ENCODE data around the gene TMIGD2.
"Not testable (repeated sequence)": the region's sequence is repeated elsewhere in the genome, so short reads cannot be mapped to it uniquely, and the experiment has no call there.

TMIGD2 gene, protein sequence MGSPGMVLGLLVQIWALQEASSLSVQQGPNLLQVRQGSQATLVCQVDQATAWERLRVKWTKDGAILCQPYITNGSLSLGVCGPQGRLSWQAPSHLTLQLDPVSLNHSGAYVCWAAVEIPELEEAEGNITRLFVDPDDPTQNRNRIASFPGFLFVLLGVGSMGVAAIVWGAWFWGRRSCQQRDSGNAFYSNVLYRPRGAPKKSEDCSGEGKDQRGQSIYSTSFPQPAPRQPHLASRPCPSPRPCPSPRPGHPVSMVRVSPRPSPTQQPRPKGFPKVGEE

DNA sequence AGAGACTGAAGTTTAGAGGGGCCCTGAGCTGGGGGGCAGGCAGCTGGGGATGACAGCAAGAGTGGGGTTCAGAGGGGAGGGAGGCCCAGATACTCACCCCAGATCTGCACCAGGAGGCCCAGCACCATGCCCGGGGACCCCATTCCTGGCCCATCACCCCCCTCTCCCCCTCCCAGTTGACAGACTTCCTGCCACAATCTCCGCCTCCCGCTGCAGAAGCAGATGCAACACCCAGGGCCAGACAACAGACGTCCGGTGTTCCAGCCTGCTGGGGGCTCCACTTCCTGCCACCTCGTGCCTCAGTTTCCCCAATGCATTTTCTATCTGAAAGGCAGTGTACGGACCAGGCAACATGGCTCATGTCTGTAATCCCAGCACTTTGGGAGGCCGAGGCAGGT is at the start of gene TMIGD2:
Gene TMIGD2 (minus strand): TSS at position 147 of the 398 bp plus-strand sequence. CDS start 4 bp downstream, at position 143.
- DNase-seq = no peak

DNA sequence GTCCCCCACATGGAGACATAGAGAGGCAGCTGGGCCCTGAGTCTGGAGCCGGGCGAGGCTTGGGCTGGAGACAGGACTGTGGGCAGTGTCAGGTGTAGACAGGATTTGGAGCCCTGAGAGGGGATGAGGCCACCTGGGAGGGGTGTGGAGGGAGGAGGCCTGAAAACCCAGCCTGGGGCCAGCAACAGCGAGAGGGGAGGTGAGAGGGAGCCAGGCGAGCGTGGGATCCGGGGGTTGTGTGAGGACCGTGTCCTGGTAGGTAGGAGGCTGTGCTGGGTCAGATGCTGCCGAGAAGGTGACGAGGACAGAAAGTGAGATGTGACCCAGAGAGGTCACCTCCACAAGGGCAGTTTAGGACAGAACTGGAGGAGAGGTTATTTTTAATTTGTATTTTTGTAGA is 48.5 kb upstream of the TMIGD2 start:
- no peak for DNase-seq

DNA sequence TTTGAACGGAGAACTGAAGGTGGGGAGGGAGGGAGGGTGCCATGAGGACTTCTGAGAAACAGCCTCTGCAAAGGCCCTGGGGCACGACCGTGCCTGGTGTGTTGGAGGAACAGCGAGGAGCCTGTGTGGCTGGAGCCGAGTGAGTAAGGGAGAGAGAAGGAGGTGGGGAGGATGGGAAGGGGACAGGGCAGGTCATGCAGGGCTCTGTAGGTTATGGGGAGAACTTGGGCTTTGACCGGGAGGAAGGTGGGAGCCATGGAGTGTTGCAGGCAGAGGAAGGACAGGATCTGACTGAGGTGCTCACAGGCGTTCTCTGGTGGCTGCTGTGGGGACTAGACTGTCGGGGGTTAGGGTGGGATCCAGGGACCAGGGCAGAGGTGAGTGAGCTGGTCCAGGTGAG is 47.9 kb upstream of the TMIGD2 start:
- no peak for DNase-seq

DNA sequence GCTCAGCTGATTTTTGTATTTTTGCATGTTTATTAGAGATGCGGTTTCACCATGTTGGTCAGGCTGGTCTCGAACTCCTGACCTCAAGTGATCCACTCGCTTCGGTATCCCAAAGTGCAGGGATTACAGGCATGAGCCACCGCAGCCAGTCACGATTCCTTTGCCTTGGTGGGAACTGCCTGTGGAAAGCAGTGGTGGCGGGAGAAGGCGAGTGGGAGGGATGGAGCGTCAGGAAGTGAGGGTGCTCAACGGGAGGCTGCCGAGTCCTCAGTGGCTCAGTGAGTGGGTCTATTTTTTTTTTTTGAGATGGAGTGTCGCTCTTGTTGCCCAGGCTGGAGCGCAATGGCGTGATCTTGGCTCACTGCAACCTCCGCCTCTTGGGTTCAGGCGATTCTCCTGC is 47.0 kb upstream of the TMIGD2 start:
- not testable (repeated sequence) for DNase-seq

DNA sequence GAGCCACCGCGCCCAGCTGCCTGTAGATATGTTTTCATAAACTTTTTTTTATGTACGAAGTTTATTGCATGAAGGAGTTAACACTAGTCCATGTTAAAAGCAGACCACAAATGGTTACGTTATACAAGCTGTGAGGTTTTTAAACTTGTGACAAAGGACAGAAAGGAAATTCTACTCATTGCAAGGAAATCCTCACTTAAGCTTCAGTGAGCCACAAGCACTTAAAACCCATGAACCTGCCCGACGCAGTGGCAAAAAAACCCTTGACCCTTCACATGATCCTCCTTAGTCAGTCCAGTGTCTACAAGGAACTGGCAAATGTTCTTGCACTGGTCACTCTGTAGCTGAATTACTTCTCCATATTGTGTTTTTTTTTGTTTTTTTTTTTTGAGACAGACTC is 45.3 kb upstream of the TMIGD2 start:
- no peak for DNase-seq

DNA sequence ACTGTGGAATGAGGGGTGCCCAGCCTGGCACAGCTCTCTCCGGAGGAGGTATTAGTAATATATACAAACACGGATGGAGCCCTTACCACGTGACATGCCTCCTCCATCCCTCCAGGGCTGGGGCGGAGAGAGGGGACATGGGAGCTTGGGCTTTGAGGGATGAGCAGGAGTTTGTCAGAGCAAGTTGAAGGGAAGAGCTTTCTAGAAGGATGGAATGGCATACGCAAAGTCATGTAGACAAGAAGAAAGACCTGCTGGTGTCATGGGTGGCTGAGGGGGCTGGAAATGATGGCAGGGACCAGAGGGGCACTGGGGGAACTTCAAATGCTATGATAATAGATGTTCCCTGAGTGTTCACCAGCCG is 43.8 kb upstream of the TMIGD2 start:
- no peak for DNase-seq

DNA sequence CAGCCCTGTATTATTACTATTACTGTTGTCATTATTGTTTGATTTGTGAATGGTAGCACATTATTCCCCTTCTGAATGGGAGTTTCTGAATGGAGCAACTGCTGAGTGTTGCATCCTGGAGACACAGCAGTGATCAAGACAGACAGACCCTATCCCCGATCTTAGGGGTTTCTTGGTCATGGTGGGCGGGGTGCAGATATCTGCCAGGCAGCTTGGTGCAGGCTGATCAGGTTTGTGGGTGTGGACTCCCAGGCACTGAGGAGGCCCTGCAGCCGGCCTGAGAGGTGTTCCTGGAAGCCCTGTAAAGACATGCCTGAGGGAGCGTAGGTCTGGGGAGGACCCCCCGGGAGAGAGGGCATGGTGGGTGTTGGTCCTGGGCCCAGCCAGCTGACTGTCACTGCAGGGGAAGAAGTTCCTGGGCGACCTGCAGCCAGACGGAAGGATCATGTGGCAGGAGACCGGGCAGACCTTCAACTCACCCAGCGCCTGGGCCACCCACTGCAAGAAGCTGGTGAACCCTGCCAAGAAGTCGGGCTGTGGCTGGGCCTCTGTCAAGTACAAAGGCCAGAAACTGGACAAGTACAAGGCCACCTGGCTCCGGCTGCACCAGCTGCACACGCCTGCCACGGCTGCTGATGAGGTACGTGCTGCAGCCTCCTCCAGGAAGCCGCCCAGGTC is 43.3 kb upstream of the TMIGD2 start:
- no peak for DNase-seq

DNA sequence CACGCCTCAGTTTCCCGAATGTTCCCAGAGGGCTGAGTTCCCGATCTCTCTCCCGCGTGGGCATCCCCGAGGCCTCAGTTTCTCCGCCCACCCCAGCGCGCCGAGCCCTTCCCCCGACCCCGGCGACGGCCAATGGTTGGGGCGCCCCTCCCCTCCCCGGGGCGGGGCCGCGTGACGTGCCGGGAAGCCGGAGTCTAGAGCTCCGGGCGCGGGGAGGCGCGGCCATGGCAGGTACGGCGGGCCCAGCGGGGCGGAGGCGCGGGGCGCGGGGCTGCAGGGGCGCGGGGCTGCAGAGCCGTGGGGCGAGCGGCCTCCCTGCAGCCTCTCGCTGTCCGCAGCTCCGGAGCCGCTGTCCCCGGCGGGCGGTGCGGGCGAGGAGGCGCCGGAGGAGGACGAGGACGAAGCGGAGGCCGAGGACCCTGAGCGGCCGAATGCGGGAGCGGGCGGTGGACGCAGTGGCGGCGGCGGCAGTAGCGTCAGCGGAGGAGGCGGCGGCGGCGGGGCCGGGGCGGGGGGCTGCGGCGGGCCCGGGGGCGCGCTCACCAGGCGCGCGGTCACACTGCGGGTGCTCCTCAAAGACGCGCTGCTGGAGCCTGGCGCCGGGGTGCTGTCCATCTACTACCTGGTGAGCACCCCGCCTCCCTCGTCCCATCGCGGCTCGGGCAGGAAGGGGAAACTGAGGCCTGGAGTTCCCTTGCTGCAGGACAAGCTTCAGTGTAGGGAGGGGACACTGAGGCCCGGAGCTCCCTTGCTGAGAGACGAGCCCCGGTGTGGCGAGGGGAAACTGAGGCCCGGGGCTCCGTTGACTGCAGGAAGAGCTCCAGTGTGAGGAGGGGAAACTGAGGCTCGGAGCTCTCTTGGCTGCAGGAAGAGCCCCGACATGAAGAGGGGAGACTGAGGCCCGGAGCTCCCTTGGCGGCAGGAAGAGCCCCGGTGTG is 41.5 kb upstream of the TMIGD2 start, which contains the start of gene MPND:
Gene MPND (plus strand): TSS at position 193 of the 938 bp plus-strand sequence. CDS start 32 bp downstream, at position 225.
- no peak for DNase-seq

DNA sequence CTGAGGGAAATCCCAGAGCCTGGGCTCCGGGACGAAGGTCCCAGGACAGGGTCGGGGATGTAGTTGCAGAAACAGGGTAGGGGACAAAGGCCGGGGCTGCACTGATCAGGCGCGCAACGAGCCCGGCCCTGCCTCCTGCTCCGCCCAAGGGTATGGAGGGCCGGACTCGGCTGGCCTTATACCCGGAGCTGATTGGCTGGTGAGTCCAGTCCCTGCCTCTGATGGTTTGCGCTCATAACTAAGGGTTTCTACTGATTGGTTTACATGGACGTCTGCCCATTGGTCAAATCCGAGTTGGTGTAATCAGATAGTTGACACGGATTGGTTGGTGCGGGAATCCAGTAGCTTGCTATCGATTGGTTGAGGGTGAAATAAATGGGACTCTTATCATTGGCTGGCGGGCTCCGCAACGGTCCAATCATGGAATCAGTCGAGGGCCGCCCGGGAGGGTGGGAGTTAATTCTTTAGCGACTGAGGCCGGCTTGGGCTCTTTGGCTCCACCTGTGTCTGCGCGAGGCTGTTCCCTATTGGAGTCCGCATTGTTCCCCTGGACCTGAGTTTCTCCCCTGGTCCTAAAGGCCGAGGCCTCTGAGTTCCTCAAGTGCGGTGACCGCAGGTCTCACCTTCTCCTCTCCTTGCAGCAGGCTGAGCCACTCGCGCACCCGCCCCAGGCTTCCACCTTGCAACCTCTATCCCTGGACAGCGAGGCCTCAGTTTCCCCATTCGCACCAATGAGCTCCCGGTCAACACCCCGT is 40.6 kb upstream of the TMIGD2 start:
- no peak for DNase-seq

DNA sequence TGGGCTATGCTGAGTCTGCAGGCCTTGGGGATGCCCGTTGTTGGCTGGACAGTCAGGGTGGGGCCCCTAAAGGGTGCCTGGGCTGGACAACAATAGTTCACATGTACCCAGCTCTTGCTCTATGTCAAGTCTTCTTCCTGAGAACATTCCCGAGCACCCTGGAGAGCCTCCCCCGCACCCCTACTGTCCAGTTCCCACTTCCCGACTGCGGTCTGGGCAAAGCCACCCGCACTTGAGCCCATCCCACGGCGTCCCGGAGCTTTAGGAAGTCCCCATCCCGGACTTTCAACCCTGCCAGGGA is 40.1 kb upstream of the TMIGD2 start:
- DNase-seq = no peak

DNA sequence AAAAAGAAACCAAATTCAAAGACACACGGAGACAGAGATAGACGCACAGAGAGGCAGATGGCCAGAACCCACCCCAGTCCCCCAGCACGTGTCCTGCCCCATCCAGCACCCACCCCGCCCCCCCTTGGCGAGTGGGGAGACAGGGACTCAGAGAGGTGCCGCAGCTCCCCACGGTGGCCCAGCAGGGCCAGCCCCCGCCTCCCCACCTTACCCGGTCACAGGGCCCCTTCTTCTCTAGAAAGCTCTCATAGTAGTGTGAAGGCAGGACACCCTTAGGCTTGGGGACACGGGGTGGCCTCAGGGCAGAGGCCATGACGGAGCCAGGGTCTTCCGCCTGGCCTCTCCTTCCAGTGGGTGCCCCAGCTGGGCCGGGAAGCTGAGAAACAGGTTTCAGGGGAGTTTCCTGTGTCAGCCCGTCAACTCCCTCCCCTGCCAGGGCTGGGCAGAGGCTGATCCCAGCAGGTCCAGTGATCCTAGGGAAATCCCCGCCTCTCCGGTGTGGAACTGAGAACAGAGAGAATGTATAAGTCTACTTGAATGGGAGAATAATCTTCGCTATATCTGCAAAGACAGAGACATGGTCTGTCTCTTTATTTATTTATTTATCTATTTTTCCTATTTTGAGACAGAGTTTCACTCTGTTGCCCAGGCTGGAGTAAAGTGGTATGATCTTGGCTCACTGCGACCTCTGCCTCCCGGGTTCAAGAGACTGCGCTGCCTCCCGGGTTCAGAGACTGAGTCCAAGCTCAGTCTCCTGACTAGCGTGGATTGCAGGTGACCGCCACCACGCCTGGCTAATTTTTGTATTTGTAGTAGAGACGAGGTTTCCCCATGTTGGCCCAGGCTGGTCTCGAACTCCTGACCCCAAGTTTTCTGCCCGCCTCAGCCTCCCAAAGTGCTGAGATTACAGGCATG is 36.5 kb upstream of the TMIGD2 start, which contains the start of gene STAP2:
Gene STAP2 (minus strand): TSS at position 387 of the 915 bp plus-strand sequence. CDS start 74 bp downstream, at position 313.
- DNase-seq = no peak

DNA sequence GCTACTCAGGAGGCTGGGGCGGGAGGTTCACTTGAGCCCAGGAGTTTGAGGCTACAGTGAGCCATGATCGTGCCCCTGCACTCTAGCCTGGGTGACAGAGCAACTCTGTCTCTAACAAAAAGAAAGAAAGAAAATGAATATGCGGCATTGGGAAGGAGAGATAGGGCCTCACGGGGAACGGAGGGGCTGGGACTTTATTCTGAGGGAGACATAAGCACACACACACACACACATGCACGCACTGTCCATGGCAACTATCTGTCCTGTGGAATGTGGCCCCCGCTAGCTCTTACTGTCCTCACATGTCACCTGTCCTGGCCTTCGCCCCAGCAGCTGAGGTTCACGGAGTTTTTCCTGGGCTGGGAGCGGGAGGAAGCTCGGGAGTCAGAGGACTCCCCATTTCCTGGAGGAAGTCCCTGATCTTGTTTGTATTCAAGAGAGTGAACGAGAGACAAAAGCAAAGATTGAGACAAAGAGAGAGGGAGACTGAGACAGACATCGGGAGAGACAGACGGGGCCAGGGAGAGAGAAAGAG is 35.8 kb upstream of the TMIGD2 start:
- no peak for DNase-seq

DNA sequence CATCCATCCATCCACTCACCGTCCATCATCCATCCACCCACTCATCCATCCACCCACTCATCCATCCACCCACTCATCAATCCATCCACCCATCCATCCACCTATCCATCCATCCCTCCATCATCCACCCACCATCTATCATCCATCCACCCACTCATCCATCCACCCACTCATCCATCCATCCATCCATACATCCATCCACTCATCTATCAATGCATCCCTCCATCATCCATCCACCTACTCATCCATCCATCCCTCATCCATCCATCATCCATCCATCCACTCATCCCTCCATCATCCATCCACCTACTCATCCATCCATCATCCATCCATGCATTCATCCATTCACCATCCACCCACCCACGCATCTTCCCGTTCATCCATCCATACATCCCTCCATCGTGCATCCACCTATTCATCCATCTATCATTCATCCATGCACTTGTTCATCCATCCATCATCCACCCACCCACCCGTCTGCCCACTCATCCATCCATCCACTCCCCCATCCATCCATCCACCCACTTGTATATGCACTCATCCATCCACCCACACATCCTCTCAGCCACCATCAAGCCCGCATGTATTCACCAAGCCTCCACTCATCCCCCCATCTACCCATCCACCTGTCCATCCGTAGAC is 32.9 kb upstream of the TMIGD2 start:
- DNase-seq = no peak

DNA sequence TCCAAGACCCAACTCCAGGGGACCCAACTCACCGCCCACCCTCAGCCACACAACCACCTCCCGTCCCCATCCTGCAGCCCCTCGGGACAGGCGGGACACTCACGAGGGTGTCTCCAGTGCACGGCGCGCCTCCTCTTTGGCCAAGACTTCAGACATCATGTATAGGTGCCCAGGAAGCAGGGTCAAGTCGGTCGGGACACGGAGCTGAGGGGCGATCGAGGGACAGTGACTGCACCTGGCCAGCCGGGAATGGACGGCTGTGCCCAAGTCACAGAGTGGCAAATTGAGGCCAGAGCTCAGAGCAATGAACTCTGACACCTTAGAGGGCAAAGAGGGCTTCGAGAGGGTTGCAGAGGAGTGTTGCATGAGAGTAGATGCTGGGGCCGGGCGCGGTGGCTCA is 27.7 kb upstream of the TMIGD2 start:
- no peak for DNase-seq

DNA sequence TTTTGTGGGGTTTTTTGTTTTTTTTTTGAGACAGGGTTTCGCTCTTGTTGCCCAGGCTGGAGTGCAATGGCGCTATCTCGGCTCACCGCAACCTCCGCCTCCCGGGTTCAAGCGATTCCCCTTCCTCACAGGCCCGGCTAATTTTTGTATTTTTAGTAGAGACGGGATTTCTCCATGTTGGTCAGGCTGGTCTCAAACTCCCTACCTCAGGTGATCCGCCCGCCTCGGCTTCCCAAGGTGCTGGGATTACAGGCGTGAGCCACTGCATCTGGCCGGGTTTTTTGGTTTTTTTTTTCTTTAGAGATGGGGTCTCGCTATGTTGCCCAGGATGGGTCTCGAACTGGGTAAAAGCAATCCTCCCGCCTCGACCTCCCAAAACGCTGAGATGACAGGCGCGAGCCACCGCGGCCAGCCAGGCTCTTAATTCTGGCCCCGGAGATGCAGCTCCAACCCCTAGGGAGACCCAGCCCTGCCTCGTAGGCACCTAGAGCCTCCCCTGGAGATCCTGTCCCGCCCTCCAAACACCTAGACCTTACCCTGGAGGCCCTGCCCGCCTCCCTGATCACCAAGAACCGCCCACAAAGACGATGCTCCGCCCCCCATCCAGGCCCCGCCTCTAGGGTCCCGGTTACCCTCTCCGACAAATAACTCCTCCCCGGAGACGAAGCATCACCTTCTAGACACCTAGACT is 26.9 kb upstream of the TMIGD2 start:
- DNase-seq = not testable (repeated sequence)

DNA sequence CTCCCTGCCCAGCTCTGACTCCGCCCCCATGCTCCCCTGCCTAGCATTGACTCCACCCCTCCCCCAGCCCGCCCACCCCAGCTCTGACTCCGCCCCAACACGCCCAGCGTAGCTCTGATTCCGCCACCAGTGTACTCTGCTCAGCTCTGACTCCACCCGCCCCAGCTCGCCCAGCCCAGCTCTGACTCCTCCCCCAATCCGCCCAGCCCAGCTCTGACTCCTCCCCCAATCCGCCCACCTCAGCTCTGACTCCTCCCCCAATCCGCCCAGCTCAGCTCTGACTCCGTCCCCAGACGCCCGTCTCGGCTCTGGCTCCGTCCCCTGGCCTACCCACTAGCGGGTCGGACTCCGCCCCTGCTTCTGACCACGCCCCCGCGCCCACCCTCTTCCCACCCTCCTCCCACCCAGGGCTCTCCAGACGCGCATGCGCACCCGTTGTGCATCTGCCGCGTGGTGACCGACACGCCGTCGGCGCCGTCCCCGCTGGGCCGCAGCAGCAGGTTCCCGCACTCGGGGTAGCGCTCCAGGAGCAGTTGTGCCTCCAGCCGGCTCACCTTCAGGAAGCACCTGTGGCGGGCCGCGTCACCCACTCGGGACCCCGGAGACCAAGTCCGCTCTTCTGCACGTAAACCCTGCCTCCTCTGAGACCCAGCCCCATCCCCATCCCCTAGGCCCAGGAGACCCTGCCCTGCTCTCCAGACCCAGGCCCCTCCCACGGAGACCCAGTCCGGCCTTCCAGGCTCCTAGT is 26.2 kb upstream of the TMIGD2 start:
- DNase-seq = no peak

DNA sequence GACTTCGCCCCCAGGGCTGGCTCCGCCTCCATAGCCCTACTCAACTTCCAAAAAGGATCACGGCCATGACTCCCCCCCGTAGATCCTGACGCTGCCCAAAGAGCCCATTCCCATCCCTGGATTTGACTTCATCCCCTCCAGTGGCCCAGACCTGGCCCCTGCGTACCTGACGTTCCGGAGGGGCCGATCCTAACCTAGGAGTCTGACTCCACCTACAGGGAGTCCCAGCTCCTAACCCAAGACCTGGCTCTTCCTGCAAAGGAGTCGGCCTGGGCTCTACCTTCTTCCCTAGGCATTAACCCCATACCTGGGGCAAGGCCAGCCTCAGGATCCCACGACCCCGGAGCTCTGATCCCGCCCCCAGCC is 25.7 kb upstream of the TMIGD2 start:
- no peak for DNase-seq

DNA sequence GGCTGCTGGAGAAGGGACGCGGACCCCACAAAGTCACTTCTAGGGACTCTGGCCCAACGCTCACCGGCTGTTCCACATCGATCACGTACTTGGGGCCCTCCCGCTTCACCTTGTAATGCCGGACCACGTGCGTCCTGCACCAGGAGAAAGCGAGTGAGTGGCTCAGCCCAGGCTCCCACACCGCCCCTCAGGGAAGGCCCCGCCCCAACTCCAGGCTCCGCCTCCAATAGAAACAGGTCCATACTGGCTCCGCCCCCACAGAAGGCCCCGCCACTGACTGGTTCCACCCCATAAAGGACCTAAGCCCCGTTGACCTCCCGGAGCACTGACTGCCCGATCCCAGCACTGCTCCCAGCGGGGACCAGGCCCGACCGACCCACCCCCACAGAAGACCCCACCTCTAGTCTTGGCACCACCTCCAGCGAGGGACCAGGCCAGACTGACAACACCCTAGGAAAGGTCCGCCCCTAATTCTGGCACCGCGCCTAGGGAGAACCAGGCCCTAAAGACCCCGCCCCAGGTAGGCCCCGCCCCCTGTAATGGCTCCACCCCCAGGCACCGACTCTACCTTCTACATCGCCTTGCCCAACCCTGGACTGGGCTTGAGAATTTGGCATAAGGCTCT is 25.2 kb upstream of the TMIGD2 start:
- DNase-seq = no peak

DNA sequence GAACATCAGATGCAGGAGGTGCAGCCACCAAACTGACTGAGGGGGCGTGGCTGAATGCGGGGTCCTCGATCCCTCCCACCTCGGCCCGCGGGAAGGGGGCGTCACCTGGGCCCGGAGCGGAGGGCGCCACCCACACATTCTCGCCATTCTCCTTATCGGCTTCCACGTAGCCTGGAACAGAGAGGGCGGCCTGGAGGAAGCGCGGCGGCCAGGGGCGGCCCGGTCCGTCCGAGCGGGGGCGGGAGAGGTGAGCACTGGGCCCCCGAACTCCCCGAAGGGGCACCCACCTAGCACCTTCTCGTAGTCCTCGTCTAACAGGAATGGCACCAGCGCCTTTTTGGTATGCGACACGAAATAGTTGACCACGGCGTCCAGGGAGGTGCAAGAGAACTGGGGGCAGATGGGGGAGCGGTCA is 24.7 kb upstream of the TMIGD2 start:
- no peak for DNase-seq

Measured in cortex of kidney (tissue), 1 donor.